GM12864 (cell line): ENCODE results near the gene GMPPA.

Experiments used
- DNase-seq: peaks from one replicate; pipeline ENCODE4 v3.0.0-alpha.2; 2011; ENCODE audit warnings: low read depth
- H3K4me3 ChIP-seq: 2 replicates; pipeline ENCODE4 v1.5.1; 2011; ENCODE audit warnings: mild to moderate bottlenecking, low read depth, low read length, control low read depth
- TF ChIP-seq, protein P1 (sequence below): IDR thresholded peaks from 2 replicates; pipeline ENCODE4 v1.5.1; 2011; ENCODE audit warnings: low read depth, mild to moderate bottlenecking, moderate library complexity, low read length, control low read depth, inconsistent platforms; ENCODE audit errors: missing control alignments

Gene GMPPA

DNA sequence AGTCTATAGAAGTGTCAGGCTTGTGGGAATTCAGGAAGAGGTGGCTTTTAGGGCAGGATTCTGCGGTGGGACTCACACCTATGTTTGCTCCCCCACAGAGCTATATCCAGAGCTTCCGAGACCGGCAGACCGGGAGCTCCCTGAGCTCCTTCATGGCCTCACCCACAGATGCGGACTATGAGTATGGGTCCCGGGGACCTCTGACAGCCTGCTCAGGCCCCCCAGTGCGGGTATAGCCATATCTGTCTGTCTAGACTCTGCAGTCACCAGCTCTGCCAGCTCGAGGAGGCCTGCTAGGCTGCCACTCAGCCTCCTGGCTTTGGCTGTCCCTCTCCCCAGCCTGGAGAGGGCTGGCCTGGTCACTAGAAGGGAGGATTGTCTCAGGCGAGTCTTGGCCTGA lies 50.9 kb downstream of the GMPPA start:
- no peak for DNase-seq
- no peak overlapping the region for H3K4me3 ChIP-seq
- TF ChIP-seq, protein P1, sequence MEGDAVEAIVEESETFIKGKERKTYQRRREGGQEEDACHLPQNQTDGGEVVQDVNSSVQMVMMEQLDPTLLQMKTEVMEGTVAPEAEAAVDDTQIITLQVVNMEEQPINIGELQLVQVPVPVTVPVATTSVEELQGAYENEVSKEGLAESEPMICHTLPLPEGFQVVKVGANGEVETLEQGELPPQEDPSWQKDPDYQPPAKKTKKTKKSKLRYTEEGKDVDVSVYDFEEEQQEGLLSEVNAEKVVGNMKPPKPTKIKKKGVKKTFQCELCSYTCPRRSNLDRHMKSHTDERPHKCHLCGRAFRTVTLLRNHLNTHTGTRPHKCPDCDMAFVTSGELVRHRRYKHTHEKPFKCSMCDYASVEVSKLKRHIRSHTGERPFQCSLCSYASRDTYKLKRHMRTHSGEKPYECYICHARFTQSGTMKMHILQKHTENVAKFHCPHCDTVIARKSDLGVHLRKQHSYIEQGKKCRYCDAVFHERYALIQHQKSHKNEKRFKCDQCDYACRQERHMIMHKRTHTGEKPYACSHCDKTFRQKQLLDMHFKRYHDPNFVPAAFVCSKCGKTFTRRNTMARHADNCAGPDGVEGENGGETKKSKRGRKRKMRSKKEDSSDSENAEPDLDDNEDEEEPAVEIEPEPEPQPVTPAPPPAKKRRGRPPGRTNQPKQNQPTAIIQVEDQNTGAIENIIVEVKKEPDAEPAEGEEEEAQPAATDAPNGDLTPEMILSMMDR = no peak

GRCh38 chr2:219551441-219552381 lies 53.0 kb downstream of the GMPPA start:
- TF ChIP-seq, protein P1 = no peak
- DNase-seq = no peak
- H3K4me3 ChIP-seq = peak overlapping the region; percentile 65

GRCh38 chr2:219552382-219553167 lies 53.9 kb downstream of the GMPPA start:
- TF ChIP-seq, protein P1 = no peak
- H3K4me3 ChIP-seq = peak overlapping the region; percentile 65
- DNase-seq = no peak

DNA sequence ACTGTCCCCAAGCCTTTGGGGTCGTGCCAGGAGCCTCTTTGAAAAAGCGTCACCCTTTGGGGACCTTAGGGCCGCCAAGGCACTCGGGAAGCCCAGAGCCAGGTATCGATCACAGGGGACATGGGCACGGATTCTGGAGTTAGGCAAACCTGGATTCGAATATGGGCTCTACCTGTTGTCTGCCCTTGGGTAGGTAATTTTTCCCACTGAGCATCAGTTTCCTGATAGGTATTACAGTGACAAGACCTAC lies 54.4 kb downstream of the GMPPA start:
- no peak for DNase-seq
- H3K4me3 ChIP-seq = no peak overlapping the region
- TF ChIP-seq, protein P1 = no peak

GRCh38 chr2:219553463-219553963 lies 54.8 kb downstream of the GMPPA start:
- no peak overlapping the region for H3K4me3 ChIP-seq
- TF ChIP-seq, protein P1 = no peak

DNA sequence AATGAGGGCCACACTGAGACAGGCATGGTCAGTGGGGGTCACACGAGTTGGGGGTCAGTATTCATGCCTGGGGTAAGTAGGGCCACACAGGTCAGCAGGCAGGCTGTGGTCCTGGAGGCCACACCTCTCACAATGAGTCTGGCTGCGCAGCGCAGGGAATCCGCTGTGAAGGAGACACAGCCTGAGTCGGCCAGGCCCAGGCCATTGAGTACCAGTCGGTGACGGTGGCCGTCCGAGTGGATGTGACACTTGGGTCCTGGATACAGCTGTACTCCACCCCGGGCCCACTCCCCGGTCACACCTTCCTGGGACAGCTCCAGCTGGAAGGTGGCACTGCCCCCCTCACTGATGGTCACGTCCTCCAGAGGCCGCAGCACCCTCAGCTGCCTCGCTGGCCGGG lies 55.7 kb downstream of the GMPPA start:
- no peak for DNase-seq
- TF ChIP-seq, protein P1 = no peak

More at GRCh38 chr2:219553463-219553963, 54.8 kb downstream of the GMPPA start:
- DNase-seq = no peak

More for the DNA sequence above, 55.7 kb downstream of the GMPPA start:
- no peak overlapping the region for H3K4me3 ChIP-seq
